IMR-90 (cell line): ENCODE data around the gene SIRPD.

Source experiments
- CHD1 ChIP-seq: IDR thresholded peaks from 2 replicates; pipeline ENCODE4 v1.6.1; 2012; ENCODE audit warnings: low read depth, low read length, improper control_type of control experiment
- FOS ChIP-seq: fragments of 150-350 bp; IDR thresholded peaks from 2 replicates; pipeline ENCODE4 v1.6.1; 2016; ENCODE audit warnings: low read depth, low read length
- NFE2L2 ChIP-seq: fragments of 150-350 bp; IDR thresholded peaks from 2 replicates; pipeline ENCODE4 v1.6.1; 2016; ENCODE audit warnings: low read depth, mild to moderate bottlenecking, low read length
- POLR2A ChIP-seq: IDR thresholded peaks from 2 replicates; pipeline ENCODE4 v1.6.1; 2012; ENCODE audit warnings: mild to moderate bottlenecking, low read depth, low read length
- RFX5 ChIP-seq: IDR thresholded peaks from 2 replicates; pipeline ENCODE4 v1.8.0; 2012; ENCODE audit warnings: low read depth, mild to moderate bottlenecking, low read length, moderate library complexity
- SMC3 ChIP-seq: fragments of 150-350 bp; IDR thresholded peaks from 2 replicates; pipeline ENCODE4 v1.6.1; 2016; ENCODE audit warnings: low read depth, mild to moderate bottlenecking, antibody characterized with exemption, low read length, moderate library complexity
- TF ChIP-seq, protein P1 (sequence below): conservative IDR thresholded peaks from 2 replicates; pipeline ENCODE4 v1.5.1; 2012; ENCODE audit warnings: mild to moderate bottlenecking, low read depth, low read length, improper control_type of control experiment
- TF ChIP-seq, protein P2 (sequence below): fragments of 150-350 bp; IDR thresholded peaks from 2 replicates; pipeline ENCODE4 v1.6.1; 2017; ENCODE audit warnings: mild to moderate bottlenecking, antibody characterized with exemption, low read length, low read depth

DNA sequence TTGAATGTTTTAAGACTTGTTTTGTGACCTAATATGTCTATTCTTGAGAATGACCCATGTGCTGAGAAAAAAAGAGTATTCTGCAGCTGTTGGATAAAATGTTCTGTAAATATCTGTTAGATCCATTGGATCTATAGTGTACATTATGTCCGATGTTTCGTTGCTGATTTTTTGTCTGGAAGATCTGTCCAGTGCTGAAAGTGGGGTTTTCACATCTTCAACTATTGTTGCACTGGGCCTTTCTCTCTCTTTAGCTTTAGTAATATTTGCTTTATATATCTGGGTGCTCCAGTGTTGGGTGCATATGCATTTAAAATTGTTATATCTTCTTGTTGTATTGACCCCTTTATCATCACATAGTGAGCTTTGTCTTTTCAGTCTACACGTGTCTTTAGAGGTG, 60.6 kb downstream of the SIRPD start:
- TF ChIP-seq, protein P1, sequence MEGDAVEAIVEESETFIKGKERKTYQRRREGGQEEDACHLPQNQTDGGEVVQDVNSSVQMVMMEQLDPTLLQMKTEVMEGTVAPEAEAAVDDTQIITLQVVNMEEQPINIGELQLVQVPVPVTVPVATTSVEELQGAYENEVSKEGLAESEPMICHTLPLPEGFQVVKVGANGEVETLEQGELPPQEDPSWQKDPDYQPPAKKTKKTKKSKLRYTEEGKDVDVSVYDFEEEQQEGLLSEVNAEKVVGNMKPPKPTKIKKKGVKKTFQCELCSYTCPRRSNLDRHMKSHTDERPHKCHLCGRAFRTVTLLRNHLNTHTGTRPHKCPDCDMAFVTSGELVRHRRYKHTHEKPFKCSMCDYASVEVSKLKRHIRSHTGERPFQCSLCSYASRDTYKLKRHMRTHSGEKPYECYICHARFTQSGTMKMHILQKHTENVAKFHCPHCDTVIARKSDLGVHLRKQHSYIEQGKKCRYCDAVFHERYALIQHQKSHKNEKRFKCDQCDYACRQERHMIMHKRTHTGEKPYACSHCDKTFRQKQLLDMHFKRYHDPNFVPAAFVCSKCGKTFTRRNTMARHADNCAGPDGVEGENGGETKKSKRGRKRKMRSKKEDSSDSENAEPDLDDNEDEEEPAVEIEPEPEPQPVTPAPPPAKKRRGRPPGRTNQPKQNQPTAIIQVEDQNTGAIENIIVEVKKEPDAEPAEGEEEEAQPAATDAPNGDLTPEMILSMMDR = no peak
- TF ChIP-seq FOS (no peak), RFX5 (no peak), SMC3 (no peak), POLR2A (no peak), CHD1 (no peak), NFE2L2 (no peak)
- TF ChIP-seq, protein P2, sequence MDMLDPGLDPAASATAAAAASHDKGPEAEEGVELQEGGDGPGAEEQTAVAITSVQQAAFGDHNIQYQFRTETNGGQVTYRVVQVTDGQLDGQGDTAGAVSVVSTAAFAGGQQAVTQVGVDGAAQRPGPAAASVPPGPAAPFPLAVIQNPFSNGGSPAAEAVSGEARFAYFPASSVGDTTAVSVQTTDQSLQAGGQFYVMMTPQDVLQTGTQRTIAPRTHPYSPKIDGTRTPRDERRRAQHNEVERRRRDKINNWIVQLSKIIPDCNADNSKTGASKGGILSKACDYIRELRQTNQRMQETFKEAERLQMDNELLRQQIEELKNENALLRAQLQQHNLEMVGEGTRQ = no peak
